Activated effector memory CD4-positive, alpha-beta T cell treated with Interleukin-2 at 50 U/mL for 16 hours (primary cell): Measurements from ENCODE around the gene EHD3.

Experiments
- DNase-seq: peaks from one replicate; pipeline ENCODE4 v3.0.0-alpha.2; 2020

The EHD3 gene

DNA sequence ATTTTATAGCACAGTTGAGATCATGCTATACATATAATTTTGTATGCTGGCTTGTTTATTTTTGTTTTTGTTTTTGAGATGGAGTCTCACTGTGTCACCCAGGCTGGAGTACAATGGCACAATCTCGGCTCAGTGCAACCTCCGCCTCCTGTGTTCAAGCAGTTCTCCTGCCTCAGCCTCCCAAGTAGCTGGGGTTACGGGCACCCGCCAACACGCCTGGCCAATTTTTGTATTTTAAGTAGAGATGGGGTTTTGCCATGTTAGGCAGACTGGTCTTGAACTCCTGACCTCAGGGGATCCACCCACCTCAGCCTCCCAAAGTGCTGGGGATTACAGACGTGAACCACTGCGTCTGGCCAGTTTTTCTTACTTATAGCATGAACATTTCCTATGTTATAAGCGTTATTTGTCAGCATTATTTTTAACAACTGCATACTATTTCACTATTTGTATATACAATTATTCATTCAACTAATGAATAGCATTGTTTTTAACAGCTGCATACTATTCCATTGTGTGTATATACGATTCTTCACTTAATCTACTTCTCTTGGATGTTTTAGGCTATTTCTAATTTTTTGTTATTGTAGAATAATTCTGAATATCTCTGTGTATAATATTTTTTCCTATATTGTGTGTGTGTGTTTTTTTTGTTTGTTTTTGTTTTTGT is 3.5 kb downstream of the EHD3 start:
- DNase-seq = no peak

DNA sequence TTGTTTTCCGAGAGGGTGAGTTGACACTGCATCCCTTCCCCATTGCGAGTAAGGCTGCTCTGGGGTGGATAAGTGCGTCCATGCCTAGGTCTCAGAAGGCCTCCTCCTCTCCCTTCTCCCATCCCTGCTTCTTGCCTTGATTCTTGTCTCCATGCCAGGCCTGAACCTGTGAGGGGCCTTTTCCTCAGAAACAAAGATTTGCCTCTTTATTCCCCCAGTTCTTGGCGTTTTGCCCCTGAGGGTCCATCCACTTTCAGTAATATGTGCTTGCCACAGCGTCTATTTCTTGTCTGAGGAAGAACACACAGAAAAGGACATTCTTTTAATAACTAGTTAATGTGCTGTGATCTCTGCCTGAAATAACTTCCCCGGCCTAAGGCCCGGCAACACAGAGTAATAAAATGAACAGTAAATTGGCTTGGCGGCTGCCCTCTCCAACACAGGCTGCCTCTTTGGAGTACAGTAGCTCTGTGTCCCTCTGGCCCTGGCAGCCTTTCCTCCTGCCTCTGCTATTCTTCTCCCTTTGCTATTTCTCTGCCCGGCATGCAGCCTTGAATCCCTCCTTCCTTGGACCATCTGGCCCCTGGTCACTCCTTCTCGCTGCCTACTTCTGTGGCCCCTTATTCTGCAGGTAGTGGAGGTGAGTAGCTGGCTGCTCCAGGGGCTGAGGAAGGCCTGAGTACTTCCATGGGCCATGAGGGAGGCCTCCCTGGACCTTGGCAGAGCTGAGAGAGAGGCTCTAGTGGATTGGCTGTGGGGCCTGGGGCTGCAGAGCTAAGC is 4.4 kb downstream of the EHD3 start:
- DNase-seq = no peak

- no peak for DNase-seq
Measured at GRCh38 chr2:31238906-31239592, 5.1 kb downstream of the EHD3 start.

GRCh38 chr2:31239593-31240177 is 5.7 kb downstream of the EHD3 start:
- no peak for DNase-seq

- no peak for DNase-seq
Measured at GRCh38 chr2:31240381-31241365, 6.7 kb downstream of the EHD3 start.

- no peak for DNase-seq
Measured at GRCh38 chr2:31241625-31242270, 7.8 kb downstream of the EHD3 start.

- no peak for DNase-seq
Measured at GRCh38 chr2:31243053-31243452, 9.1 kb downstream of the EHD3 start.

GRCh38 chr2:31244101-31244500 is 10.1 kb downstream of the EHD3 start:
- no peak for DNase-seq

- no peak for DNase-seq
Measured at GRCh38 chr2:31246184-31246852, 12.4 kb downstream of the EHD3 start.

DNA sequence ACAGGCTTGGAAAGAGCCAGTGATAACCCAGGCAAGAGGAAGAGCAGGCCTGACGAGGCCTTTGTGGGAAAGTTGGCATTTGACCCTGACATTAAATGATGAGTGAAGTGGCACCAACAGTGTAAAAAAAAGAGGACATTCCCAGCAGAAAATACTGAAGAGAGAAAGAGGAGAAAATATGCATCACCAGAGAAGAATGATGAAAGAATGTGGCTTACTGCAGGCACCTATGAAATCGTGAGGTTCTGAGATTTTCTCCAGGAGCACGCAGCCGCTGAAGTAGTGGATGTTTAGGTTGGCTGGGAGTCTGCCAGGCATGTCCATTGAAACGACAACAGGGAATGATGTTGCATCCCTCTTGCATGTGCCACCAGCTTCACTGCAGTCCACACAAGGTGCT is 13.8 kb downstream of the EHD3 start:
- DNase-seq = no peak

- no peak for DNase-seq
Measured at GRCh38 chr2:31248139-31248538, 14.2 kb downstream of the EHD3 start.

- DNase-seq = no peak
Measured at GRCh38 chr2:31249009-31249690, 15.2 kb downstream of the EHD3 start.

DNA sequence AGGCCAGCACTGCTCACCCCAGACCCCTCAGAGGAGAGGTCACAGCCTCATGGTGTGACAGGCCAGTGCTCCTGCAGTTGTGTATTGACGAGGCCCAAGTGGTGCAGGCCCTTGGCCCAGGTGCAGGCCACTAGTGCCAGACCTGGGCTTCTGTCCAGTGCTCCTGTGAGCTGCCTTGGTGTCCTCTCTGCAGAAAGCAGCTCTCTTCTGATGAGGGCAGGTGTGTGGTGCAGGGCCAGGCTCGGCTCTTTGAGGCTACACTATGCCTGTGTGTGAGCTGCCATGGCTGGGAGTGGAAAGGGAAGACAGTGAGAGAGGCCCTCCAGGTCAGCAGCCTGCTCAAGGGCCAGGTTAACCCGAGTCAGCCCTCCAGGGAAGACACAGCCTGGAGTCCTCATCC is 17.1 kb downstream of the EHD3 start:
- DNase-seq = no peak

- DNase-seq = no peak
Measured at GRCh38 chr2:31251851-31252250, 17.9 kb downstream of the EHD3 start.

DNA sequence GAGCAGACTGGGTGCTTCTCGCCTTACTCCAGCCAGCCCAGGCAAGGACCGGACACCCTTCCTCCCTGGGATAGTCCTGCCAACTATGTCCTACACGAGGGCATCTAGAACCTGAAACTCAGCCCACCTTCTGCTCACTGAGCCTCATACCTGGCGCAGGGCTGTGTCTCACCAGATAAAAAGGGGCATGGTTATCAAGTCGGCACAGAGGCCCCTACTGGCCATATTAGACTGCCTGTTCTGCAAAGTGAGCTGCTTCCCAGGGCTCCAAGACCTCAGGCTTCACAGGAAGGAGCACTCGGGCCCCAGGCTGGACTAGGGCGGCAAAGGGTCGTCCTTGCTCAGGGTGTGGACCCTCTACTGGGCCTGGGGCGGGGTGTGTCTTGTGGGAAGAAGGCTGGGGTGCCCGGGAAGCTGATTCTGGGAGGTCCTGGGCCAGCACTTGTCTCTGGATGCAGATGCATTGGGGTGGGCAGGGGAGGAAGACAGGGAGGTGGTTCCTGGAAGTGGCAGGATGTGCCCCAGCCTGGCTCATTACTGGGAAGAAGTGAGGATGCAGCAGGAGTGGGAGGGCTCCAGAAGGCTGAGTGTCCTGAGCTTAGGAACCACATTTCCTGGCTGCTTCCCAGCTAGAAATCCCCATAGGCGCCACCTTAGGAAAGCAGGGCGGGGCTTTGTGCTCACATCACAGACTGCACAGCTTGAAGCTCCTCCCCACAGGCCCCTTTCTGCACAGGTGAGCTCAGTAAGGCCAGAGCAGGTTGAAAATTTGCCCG is 19.6 kb downstream of the EHD3 start:
- no peak for DNase-seq

DNA sequence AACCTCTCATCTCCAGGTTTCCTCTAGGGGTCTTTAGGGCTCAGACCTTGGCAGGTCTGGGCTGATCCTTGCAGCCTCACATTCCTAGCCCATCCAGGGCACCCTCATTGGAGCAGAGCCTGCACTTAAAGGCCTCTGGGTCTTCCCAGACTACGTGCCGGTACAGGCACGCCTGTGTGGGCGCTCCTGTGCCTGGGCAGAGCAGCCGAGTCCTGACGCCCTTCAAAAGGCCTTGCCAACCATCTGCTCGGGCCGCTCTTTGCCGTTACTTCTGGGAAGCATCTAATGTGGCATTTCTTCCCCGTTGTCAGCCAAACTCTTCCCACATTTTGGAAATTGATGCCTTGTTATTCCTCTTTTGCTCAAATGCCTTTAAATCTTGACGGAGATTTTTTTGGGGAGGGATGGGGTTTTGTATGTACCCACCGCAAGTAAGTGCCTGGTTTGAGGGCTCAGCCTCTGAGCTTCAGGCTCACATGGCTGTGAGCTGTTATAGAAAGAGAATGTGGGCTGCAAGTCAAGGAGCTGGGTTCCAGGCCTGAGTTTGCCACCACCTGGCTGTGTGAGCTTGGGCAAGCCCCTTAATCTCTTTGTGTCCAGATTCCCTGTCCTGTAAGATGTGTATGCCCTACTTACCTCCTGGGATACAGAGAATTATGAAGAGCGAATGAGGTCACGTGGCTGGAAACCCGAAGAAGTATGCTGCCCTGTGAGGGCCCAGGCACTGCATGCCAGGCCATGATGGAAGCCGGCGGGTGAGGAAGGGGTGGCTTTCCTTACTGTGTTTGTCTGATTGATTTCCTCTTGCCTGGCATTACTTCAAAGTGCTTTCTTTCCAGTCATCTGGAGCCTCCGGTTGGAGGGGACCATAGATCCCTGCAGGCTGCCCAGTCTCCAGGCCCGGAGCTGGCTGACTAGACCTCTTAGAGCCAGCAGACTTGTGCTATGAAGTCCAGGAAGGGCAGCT is 20.6 kb downstream of the EHD3 start:
- DNase-seq = no peak

GRCh38 chr2:31255911-31256571 is 22.1 kb downstream of the EHD3 start:
- no peak for DNase-seq
